WTC11 (cell line): ENCODE data around the gene HDDC3. TPM values are rescaled to one million over a fixed set of nuclear protein-coding genes. Genes with fewer than 3 reads are reported as not detected.

Experiments used
- ATAC-seq: fragments of 200-7000 bp; cut with Tn5 transposase; 2 replicates; pipeline ENCODE4 v1.10.0; 2021; ENCODE audit warnings: mild to moderate bottlenecking, moderate library complexity
- CTCF ChIA-PET: fragments of 300-600 bp; sonication (Branson Sonifier 250); formaldehyde crosslinking; loops from one replicate; lab custom pipeline; 2021; ENCODE audit warnings: antibody characterized with exemption; lab: Charles Lee
- POLR2A ChIA-PET: fragments of 350-600 bp; sonication (Branson Sonifier 250); formaldehyde crosslinking; loops from one replicate; lab custom pipeline; 2021; ENCODE audit warnings: antibody characterized with exemption; lab: Charles Lee
- DNase-seq: peaks from one replicate; pipeline ENCODE4 v3.0.0; 2021; ENCODE audit warnings: low spot score
- H3K27ac Mint-ChIP-seq: 2 replicates; pipeline ENCODE4 v1.8.0; 2021; ENCODE audit warnings: mixed read lengths
- H3K27me3 Mint-ChIP-seq: 2 replicates; pipeline ENCODE4 v1.8.0; 2021; ENCODE audit warnings: low read depth, mild to moderate bottlenecking, moderate library complexity, mixed read lengths
- H3K36me3 Mint-ChIP-seq: 2 replicates; pipeline ENCODE4 v1.8.0; 2021; ENCODE audit warnings: mixed read lengths
- H3K4me1 Mint-ChIP-seq: 2 replicates; pipeline ENCODE4 v1.8.0; 2022; ENCODE audit warnings: mixed read lengths
- H3K4me3 Mint-ChIP-seq: 2 replicates; pipeline ENCODE4 v1.8.0; 2021; ENCODE audit warnings: mild to moderate bottlenecking, moderate library complexity, mixed read lengths
- H3K9me3 Mint-ChIP-seq: 2 replicates; pipeline ENCODE4 v1.8.0; 2021; ENCODE audit warnings: mixed read lengths
- ATF2 ChIP-seq: sonication (generic); formaldehyde crosslinking; IDR thresholded peaks from 2 replicates; pipeline ENCODE4 v1.8.1; 2022; ENCODE audit warnings: low read depth, missing genetic modification reagents, borderline replicate concordance
- CBFB ChIP-seq: sonication (generic); formaldehyde crosslinking; IDR thresholded peaks from 2 replicates; pipeline ENCODE4 v1.8.1; 2022; ENCODE audit warnings: mild to moderate bottlenecking, low read depth, missing genetic modification reagents
- E2F1 ChIP-seq: sonication (generic); formaldehyde crosslinking; IDR thresholded peaks from 2 replicates; pipeline ENCODE4 v1.8.0; 2022; ENCODE audit warnings: mild to moderate bottlenecking, missing genetic modification reagents
- E2F4 ChIP-seq: sonication (generic); formaldehyde crosslinking; IDR thresholded peaks from 2 replicates; pipeline ENCODE4 v1.8.1; 2022; ENCODE audit warnings: low read depth, mild to moderate bottlenecking, moderate library complexity, missing genetic modification reagents, borderline replicate concordance
- FOXP4 ChIP-seq: sonication (generic); formaldehyde crosslinking; IDR thresholded peaks from 2 replicates; pipeline ENCODE4 v1.8.0; 2022; ENCODE audit warnings: mild to moderate bottlenecking, missing genetic modification reagents
- IRF2 ChIP-seq: sonication (generic); formaldehyde crosslinking; IDR thresholded peaks from 2 replicates; pipeline ENCODE4 v1.8.0; 2022; ENCODE audit warnings: low read depth, missing genetic modification reagents, borderline replicate concordance
- NR1H2 ChIP-seq: sonication (generic); formaldehyde crosslinking; IDR thresholded peaks from 2 replicates; pipeline ENCODE4 v1.9.0; 2021; ENCODE audit warnings: mild to moderate bottlenecking, moderate library complexity, missing genetic modification reagents
- NR2C2 ChIP-seq: sonication (generic); formaldehyde crosslinking; IDR thresholded peaks from 2 replicates; pipeline ENCODE4 v1.8.0; 2022; ENCODE audit warnings: mild to moderate bottlenecking, missing genetic modification reagents
- RELA ChIP-seq: sonication (generic); formaldehyde crosslinking; IDR thresholded peaks from 2 replicates; pipeline ENCODE4 v1.8.1; 2022; ENCODE audit warnings: missing genetic modification reagents, mild to moderate bottlenecking, borderline replicate concordance
- SOX15 ChIP-seq: fragments of 250-450 bp; sonication (Bioruptor Pico); IDR thresholded peaks from 2 replicates; pipeline ENCODE4 v1.9.0; 2021; ENCODE audit warnings: mild to moderate bottlenecking
- TEAD1 ChIP-seq: sonication (generic); formaldehyde crosslinking; IDR thresholded peaks from 2 replicates; pipeline ENCODE4 v1.8.0; 2022; ENCODE audit warnings: mild to moderate bottlenecking, missing genetic modification reagents
- USF1 ChIP-seq: sonication (generic); formaldehyde crosslinking; IDR thresholded peaks from 2 replicates; pipeline ENCODE4 v1.8.0; 2022; ENCODE audit warnings: mild to moderate bottlenecking, missing genetic modification reagents
- USF2 ChIP-seq: sonication (generic); formaldehyde crosslinking; IDR thresholded peaks from 2 replicates; pipeline ENCODE4 v1.8.1; 2023; ENCODE audit warnings: mild to moderate bottlenecking, missing genetic modification reagents, moderate library complexity
- ZBTB21 ChIP-seq: sonication (generic); formaldehyde crosslinking; IDR thresholded peaks from 2 replicates; pipeline ENCODE4 v1.8.1; 2023; ENCODE audit warnings: mild to moderate bottlenecking, missing genetic modification reagents, borderline replicate concordance
- ZNF121 ChIP-seq: sonication (generic); formaldehyde crosslinking; IDR thresholded peaks from 2 replicates; pipeline ENCODE4 v1.8.0; 2023; ENCODE audit warnings: missing genetic modification reagents
- ZNF512 ChIP-seq: sonication (generic); formaldehyde crosslinking; IDR thresholded peaks from 2 replicates; pipeline ENCODE4 v1.8.1; 2022; ENCODE audit warnings: missing genetic modification reagents, borderline replicate concordance
- ZNF532 ChIP-seq: fragments of 250-450 bp; sonication (Bioruptor Pico); IDR thresholded peaks from 2 replicates; pipeline ENCODE4 v1.9.0; 2021; ENCODE audit warnings: mild to moderate bottlenecking, borderline replicate concordance
- total RNA-seq: library from RNA; stranded (reverse); gene quantifications from 3 replicates; pipeline ENCODE4 v1.2.3, GENCODE V29; 2021

HDDC3 gene
- total RNA-seq, 1 experiment from 2014 or later = 16.4 TPM

- Mint-ChIP-seq H3K27ac (no peak overlapping the region), H3K9me3 (no peaks in the 10 kb centered on the region), H3K27me3 (no peaks in the 10 kb centered on the region), H3K4me3 (no peak overlapping the region), H3K36me3 (peaks cover 67% of the 10 kb centered on the region), H3K4me1 (no peaks in the 10 kb centered on the region)
- ATAC-seq = no peak
- TF ChIP-seq FOXP4 (no peak), USF1 (CRISPR knock-in tag) (no peak), SOX15 (CRISPR knock-in tag) (no peak), IRF2 (no peak), E2F1 (CRISPR knock-in tag) (no peak), ZNF512 (CRISPR knock-in tag) (no peak), NR1H2 (CRISPR knock-in tag) (no peak), ATF2 (CRISPR knock-in tag) (no peak), TEAD1 (no peak), NR2C2 (CRISPR knock-in tag) (no peak), CBFB (no peak), ZBTB21 (CRISPR knock-in tag) (no peak), RELA (no peak), E2F4 (CRISPR knock-in tag) (no peak), ZNF532 (CRISPR knock-in tag) (no peak), USF2 (no peak), ZNF121 (no peak)
- ChIA-PET POLR2A (no interaction called here), CTCF (interaction anchor here (1.4 to 3.6 kb wide), 3 partner anchors 11 to 15 kb away, joined by 5 to 15 read pairs (median 8); partner anchors contain the start of genes HDDC3 and RCCD1)
- DNase-seq = no peak
These were observed 10.2 kb upstream of the HDDC3 start for GRCh38 chr15:90942354-90943120.
